HepG2 (cell line): ENCODE measurements around the gene PPP1R3A. TPM values are rescaled to one million over a fixed set of nuclear protein-coding genes. Genes with fewer than 3 reads are reported as not detected.

Experiments used
- ATAC-seq: fragments of 200-7000 bp; cut with Tn5 transposase; 3 replicates; pipeline ENCODE4 v1.9.1; 2020; ENCODE audit warnings: mild to moderate bottlenecking, moderate library complexity
- BruUV-seq: library from RNA; stranded (reverse); fragments of 400-500 nt; replicated peaks from 2 replicates; lab custom pipeline; 2021; lab: Mats Ljungman, UMichigan
- CTCF ChIA-PET: fragments of 300-600 bp; formaldehyde crosslinking; extraction: SDS; loops from one replicate; lab custom pipeline; 2021; ENCODE audit warnings: low total read pairs, inconsistent platforms, low intra/inter-chr PET ratio; lab: Yijun Ruan, JAX
- POLR2A ChIA-PET: fragments of 350-600 bp; sonication (Branson Sonifier 250); formaldehyde crosslinking; loops from one replicate; lab custom pipeline; 2020; ENCODE audit warnings: antibody characterized with exemption, inconsistent platforms; lab: Yijun Ruan, JAX
- DNase-seq: peaks from one replicate; pipeline ENCODE4 v3.0.0-alpha.2; 2015; ENCODE audit warnings: low spot score
- FAIRE-seq: peaks from 3 replicates; lab custom pipeline; 2011; peaks lifted over from hg19 to GRCh38; lab: Jason Lieb, UNC
- H2AFZ ChIP-seq: one replicate; pipeline ENCODE4 v1.6.1; 2011; ENCODE audit warnings: low read length, inconsistent platforms
- H3K27ac ChIP-seq: fragments of 300-600 bp; 3 replicates; pipeline ENCODE4 v1.8.0; 2011; ENCODE audit warnings: mixed run types, mild to moderate bottlenecking, mixed read lengths, low read length, inconsistent platforms; ENCODE audit not compliant: insufficient read depth; ENCODE audit errors: extremely low read length
- H3K27me3 ChIP-seq, 2 experiments: fragments of 200-600 bp in 1 of 2; 2 replicates in 1 of 2; 3 replicates in 1 of 2; pipeline versions ENCODE4 v1.6.0 to v1.8.0; 2011; ENCODE audit warnings: low read length in 2 of 2, mild to moderate bottlenecking in 2 of 2, moderate library complexity in 2 of 2, inconsistent platforms in 1 of 2; ENCODE audit not compliant: insufficient read depth in 2 of 2, control insufficient read depth in 1 of 2
- H3K36me3 ChIP-seq, 2 experiments: fragments of 200-600 bp in 1 of 2; replicated peaks in 1 of 2; 2 replicates in 1 of 2; 3 replicates in 1 of 2; pipeline versions ENCODE4 v1.5.1 to v1.8.0; 2011; ENCODE audit warnings: low read length in 2 of 2, inconsistent platforms in 1 of 2; ENCODE audit not compliant: insufficient read depth in 2 of 2, control insufficient read depth in 1 of 2
- H3K4me1 ChIP-seq: 2 replicates; pipeline ENCODE4 v1.5.1; 2012; ENCODE audit warnings: low read length, inconsistent platforms; ENCODE audit not compliant: insufficient read depth
- H3K4me2 ChIP-seq: 2 replicates; pipeline ENCODE4 v1.6.0; 2011; ENCODE audit warnings: low read depth, low read length, inconsistent platforms
- H3K4me3 ChIP-seq, 3 experiments: fragments of 200-600 bp in 1 of 3; sonication (generic), shearing (Covaris generic) in 1 of 3; replicated peaks in 1 of 3; 2 replicates each; pipeline ENCODE4 v1.5.1; 2011 to 2016; ENCODE audit warnings: low read length in 3 of 3, inconsistent platforms in 2 of 3, low read depth in 2 of 3, mild to moderate bottlenecking in 2 of 3, control low read depth in 1 of 3, mixed read lengths in 1 of 3; ENCODE audit not compliant: insufficient read depth in 1 of 3
- H3K79me2 ChIP-seq: one replicate; pipeline ENCODE4 v1.6.1; 2011; ENCODE audit warnings: low read length, inconsistent platforms; ENCODE audit not compliant: insufficient read depth
- H3K9ac ChIP-seq: 2 replicates; pipeline ENCODE4 v1.6.0; 2011; ENCODE audit warnings: mild to moderate bottlenecking, low read depth, low read length, inconsistent platforms; ENCODE audit not compliant: insufficient read depth
- H3K9me3 ChIP-seq: 2 replicates; pipeline ENCODE4 v1.5.1; 2012; ENCODE audit warnings: mild to moderate bottlenecking, low read length
- H4K20me1 ChIP-seq: 2 replicates; pipeline ENCODE4 v1.6.0; 2011; ENCODE audit warnings: inconsistent platforms, mild to moderate bottlenecking, low read length, moderate library complexity; ENCODE audit not compliant: insufficient read depth
- AGO1 ChIP-seq: fragments of 200-400 bp; formaldehyde crosslinking; IDR thresholded peaks from 2 replicates; pipeline ENCODE4 v1.6.1; 2017; ENCODE audit warnings: mild to moderate bottlenecking, low read depth, low read length, moderate library complexity; ENCODE audit not compliant: poor library complexity, severe bottlenecking
- AKAP8 ChIP-seq: sonication (generic); formaldehyde crosslinking; IDR thresholded peaks from 2 replicates; pipeline ENCODE4 v1.5.1; 2020; ENCODE audit warnings: mild to moderate bottlenecking, missing genetic modification reagents
- BORCS8-MEF2B ChIP-seq: sonication (generic); formaldehyde crosslinking; IDR thresholded peaks from 2 replicates; pipeline ENCODE4 v1.8.0; 2022; ENCODE audit warnings: mild to moderate bottlenecking, missing genetic modification reagents
- CENPX ChIP-seq: sonication (generic); formaldehyde crosslinking; IDR thresholded peaks from 2 replicates; pipeline ENCODE4 v1.9.0; 2021; ENCODE audit warnings: mild to moderate bottlenecking, missing genetic modification reagents, moderate library complexity
- DBP ChIP-seq: sonication (generic); formaldehyde crosslinking; IDR thresholded peaks from 2 replicates; pipeline ENCODE4 v1.4.0; 2020; ENCODE audit warnings: missing genetic modification reagents; ENCODE audit errors: not compliant biosample characterization
- DDIT3 ChIP-seq: sonication (generic); formaldehyde crosslinking; IDR thresholded peaks from 2 replicates; pipeline ENCODE4 v1.4.0; 2020; ENCODE audit warnings: mild to moderate bottlenecking, missing genetic modification reagents
- ETV5 ChIP-seq: IDR thresholded peaks from 2 replicates; pipeline ENCODE4 v1.6.1; 2018; ENCODE audit warnings: missing biosample characterization, missing genetic modification reagents, inconsistent platforms, borderline replicate concordance
- GATAD2A ChIP-seq: IDR thresholded peaks from 2 replicates; pipeline ENCODE4 v1.6.1; 2016
- IKZF1 ChIP-seq: fragments of 450-650 bp; IDR thresholded peaks from 2 replicates; pipeline ENCODE4 v1.7.1; 2016
- NCOA5 ChIP-seq: sonication (generic); formaldehyde crosslinking; IDR thresholded peaks from 2 replicates; pipeline ENCODE4 v1.4.0; 2020; ENCODE audit warnings: missing genetic modification reagents
- POLR2G ChIP-seq: fragments of 200-400 bp; formaldehyde crosslinking; IDR thresholded peaks from 2 replicates; pipeline ENCODE4 v1.6.1; 2018; ENCODE audit warnings: mild to moderate bottlenecking, low read depth, low read length, moderate library complexity
- PRPF4 ChIP-seq: fragments of 200-400 bp; formaldehyde crosslinking; IDR thresholded peaks from 2 replicates; pipeline ENCODE4 v1.6.1; 2016; ENCODE audit warnings: low read length, low read depth; ENCODE audit not compliant: poor library complexity, severe bottlenecking
- SMAD1 ChIP-seq: sonication (generic); formaldehyde crosslinking; IDR thresholded peaks from 2 replicates; pipeline ENCODE4 v1.4.0; 2020; ENCODE audit warnings: missing genetic modification reagents, low read depth, mild to moderate bottlenecking, borderline replicate concordance
- SRF ChIP-seq: IDR thresholded peaks from 2 replicates; pipeline ENCODE4 v1.6.1; 2011; ENCODE audit warnings: mild to moderate bottlenecking, low read depth, low read length, moderate library complexity
- TEAD3 ChIP-seq: optimal IDR thresholded peaks from 2 replicates; pipeline ENCODE3; 2016; ENCODE audit warnings: borderline replicate concordance
- ZFY ChIP-seq: sonication (generic); formaldehyde crosslinking; IDR thresholded peaks from 2 replicates; pipeline ENCODE4 v1.4.0; 2020; ENCODE audit warnings: missing genetic modification reagents
- ZNF674 ChIP-seq: sonication (generic); formaldehyde crosslinking; IDR thresholded peaks from 2 replicates; pipeline ENCODE4 v1.5.0; 2020; ENCODE audit warnings: low read depth, mild to moderate bottlenecking, missing genetic modification reagents
- ZNF720 ChIP-seq: sonication (generic); formaldehyde crosslinking; IDR thresholded peaks from 2 replicates; pipeline ENCODE4 v1.4.0; 2020; ENCODE audit warnings: missing genetic modification reagents
- WGBS: methylation state at CpG from one replicate; pipeline ENCODE4 v1.1.6; 2017; ENCODE audit warnings: low lambda C conversion rate; 5-methylcytosine and 5-hydroxymethylcytosine counted together
- in situ Hi-C: cut with HindIII; loops from 2 replicates; pipeline ENCODE4 v1.10.0; 2017; ENCODE audit warnings: low pct_unique_long_range_greater_than_20kb; ENCODE audit not compliant: extremely low pct_ligation_motif_present
- intact Hi-C: fragments of 100-400 bp; cut with micrococcal nuclease; formaldehyde crosslinking; loops from one replicate; pipeline ENCODE4 v1.10.0; 2022; ENCODE audit not compliant: unreplicated experiment
- polyA plus RNA-seq, 8 experiments: library from polyadenylated mRNA; depleted of rRNA in 3 of 8; stranded (reverse) in 7 of 8; unstranded in 1 of 8; fragments of >200 nt; fragmentation: Illumina TruSeq in 4 of 8; extraction: Trizol in 4 of 8; gene quantifications; 2 replicates each; pipeline versions ENCODE4 v1.2.1 to v1.2.3, GENCODE V29; 2011 to 2016; ENCODE audit warnings: low read depth in 4 of 8, missing spikeins in 1 of 8, mixed read lengths in 1 of 8; ENCODE audit not compliant: insufficient read depth in 1 of 8
- total RNA-seq, 5 experiments: library from RNA; depleted of rRNA; stranded (reverse); fragments of >200 nt; fragmentation: Illumina TruSeq; extraction: Trizol; gene quantifications; 2 replicates each; pipeline ENCODE4 v1.2.3, GENCODE V29; 2016; ENCODE audit warnings: low read depth in 1 of 5

The PPP1R3A gene
- total and polyA plus RNA-seq, 2 of the 13 experiments (the other 11 are each of a cell fraction or from before 2014, with no cell fraction given): not detected

- no peak for TF ChIP-seq CENPX (CRISPR knock-in tag)
- TF ChIP-seq AKAP8 (CRISPR knock-in tag): no peak
- no peak for TF ChIP-seq ZNF674
- TF ChIP-seq AGO1: no peak
These were observed 27.8 kb downstream of the PPP1R3A start (continued) for GRCh38 chr7:113891031-113891350.

GRCh38 chr7:113890331-113891030 lies 28.3 kb downstream of the PPP1R3A start:
- no TSS peak for BruUV-seq
- in situ Hi-C loops (no loop called here), intact Hi-C loops (no loop called here)
- H4K20me1 ChIP-seq: no peaks in the 10 kb centered on the region
- no peaks in the 10 kb centered on the region for H3K4me1 ChIP-seq
- ChIA-PET POLR2A (no interaction called here), CTCF (no interaction called here)
- H3K9ac ChIP-seq: no peak overlapping the region
- H3K4me3 ChIP-seq: no peak overlapping the region
- no peaks in the 10 kb centered on the region for H3K36me3 ChIP-seq
- FAIRE-seq (no peak), DNase-seq (no peak), ATAC-seq (no peak)
- 31% methylated on average over 2 of the region's 2 CpGs for WGBS
- H3K27me3 ChIP-seq: no peaks in the 10 kb centered on the region
- no peaks in the 10 kb centered on the region for H3K79me2 ChIP-seq
- H3K27ac ChIP-seq: no peak overlapping the region
- H2AFZ ChIP-seq: no peak overlapping the region
- TF ChIP-seq TEAD3 (no peak), IKZF1 (no peak), ZFY (CRISPR knock-in tag) (no peak), DDIT3 (CRISPR knock-in tag) (no peak), GATAD2A (no peak), BORCS8-MEF2B (CRISPR knock-in tag) (no peak), NCOA5 (no peak), ETV5 (CRISPR knock-in tag) (no peak), PRPF4 (no peak), SMAD1 (no peak), DBP (CRISPR knock-in tag) (no peak), ZNF720 (CRISPR knock-in tag) (no peak), SRF (no peak), POLR2G (no peak)
- TF ChIP-seq, all 625 proteins: peak for 0
- Histone ChIP-seq H3K4me2 (no peak overlapping the region), H3K9me3 (no peaks in the 10 kb centered on the region)
